ENCODE data around the gene SEC61A1. TPM values are rescaled to one million over a fixed set of nuclear protein-coding genes. Genes with fewer than 3 reads are reported as not detected.

The SEC61A1 gene
- total and polyA plus RNA-seq, 8 donors = 36.8 to 200 (median 80.7) TPM

DNA sequence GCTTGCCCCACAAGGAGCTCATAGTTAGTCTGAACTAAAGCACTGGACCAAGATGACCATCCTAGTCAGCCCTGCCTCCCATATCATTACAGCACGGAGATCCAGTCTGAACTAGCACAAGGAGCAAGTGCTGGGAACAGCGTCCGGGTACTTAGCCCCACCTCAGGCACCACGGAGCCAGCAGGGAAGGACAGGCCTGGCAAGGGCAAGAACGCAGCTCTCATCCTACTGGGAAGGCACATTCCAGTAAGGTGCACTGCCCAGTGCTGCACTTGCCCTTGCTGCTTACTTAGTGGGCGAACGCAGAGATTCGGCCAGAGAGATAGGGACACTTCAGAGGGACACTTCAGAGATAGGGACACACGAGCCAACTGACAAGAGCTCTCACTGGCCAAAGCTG lies 27.6 kb downstream of the SEC61A1 start:
- DNase-seq = no peak
- intact Hi-C loops (cut with DNase I; ENCODE audit: low total_unique reads) = loop anchor here (10.0 kb wide), 1 partner anchor 415 kb away; the partner anchor contains the start of gene GATA2

DNA sequence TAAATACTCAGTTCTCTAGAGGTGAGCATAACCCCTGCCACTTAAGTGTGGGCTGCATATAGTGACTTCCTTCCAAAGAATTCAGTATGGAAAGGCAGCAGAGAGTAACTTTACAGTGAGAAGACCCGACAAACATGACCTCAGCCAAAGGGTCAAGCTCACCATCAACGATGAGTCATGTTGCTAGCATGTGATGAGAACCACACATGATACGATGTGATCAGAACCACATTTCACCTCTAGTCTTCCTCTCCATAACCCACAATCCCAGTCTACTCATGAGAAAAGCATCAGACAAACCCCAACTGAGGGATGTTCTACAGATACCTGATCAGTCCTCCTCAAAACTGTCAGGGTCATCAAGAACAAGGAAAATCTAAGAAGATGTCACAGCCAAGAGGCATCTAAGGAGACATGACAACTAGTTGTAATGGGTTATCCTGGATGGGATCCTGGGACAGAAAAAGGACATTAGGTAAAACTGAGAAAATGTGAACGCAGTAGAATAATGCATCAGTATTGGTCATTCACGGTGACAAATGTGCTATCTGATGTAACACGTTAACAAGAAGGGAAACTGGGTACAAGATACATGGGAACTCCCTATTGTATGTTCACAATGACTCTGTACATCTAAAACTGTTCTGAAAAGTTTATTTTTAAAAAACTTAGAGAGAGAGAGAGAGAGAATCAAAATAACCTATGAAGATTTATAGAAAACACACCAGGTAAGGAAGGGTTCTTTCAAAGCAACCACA lies 28.3 kb downstream of the SEC61A1 start:
- intact Hi-C loops (cut with DNase I; ENCODE audit: low total_unique reads) = no loop called here
- TF ChIP-seq, protein P1, sequence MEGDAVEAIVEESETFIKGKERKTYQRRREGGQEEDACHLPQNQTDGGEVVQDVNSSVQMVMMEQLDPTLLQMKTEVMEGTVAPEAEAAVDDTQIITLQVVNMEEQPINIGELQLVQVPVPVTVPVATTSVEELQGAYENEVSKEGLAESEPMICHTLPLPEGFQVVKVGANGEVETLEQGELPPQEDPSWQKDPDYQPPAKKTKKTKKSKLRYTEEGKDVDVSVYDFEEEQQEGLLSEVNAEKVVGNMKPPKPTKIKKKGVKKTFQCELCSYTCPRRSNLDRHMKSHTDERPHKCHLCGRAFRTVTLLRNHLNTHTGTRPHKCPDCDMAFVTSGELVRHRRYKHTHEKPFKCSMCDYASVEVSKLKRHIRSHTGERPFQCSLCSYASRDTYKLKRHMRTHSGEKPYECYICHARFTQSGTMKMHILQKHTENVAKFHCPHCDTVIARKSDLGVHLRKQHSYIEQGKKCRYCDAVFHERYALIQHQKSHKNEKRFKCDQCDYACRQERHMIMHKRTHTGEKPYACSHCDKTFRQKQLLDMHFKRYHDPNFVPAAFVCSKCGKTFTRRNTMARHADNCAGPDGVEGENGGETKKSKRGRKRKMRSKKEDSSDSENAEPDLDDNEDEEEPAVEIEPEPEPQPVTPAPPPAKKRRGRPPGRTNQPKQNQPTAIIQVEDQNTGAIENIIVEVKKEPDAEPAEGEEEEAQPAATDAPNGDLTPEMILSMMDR (IDR thresholded peaks at IDR 0.05) = no peak
- TF ChIP-seq POLR2AphosphoS5 (IDR thresholded peaks at IDR 0.05) = no peak
- TF ChIP-seq POLR2A (IDR thresholded peaks at IDR 0.05) = no peak
- TF ChIP-seq EP300 (IDR thresholded peaks at IDR 0.05) = no peak
- peaks cover 56 to 67% (median 66%) of the 10 kb centered on the region in 4 donors for H3K4me1 ChIP-seq
- no peak overlapping the region for H3K27ac ChIP-seq
- H3K9me3 ChIP-seq = no peaks in the 10 kb centered on the region
- no peaks in the 10 kb centered on the region for H3K27me3 ChIP-seq
- H3K36me3 ChIP-seq = peaks cover 0 to 52% (median 33%) of the 10 kb centered on the region in 4 donors
- WGBS, 5 donors = 79 to 82% (median 80%) methylated on average over 6 of the region's 6 CpGs
- no peak overlapping the region for H3K4me3 ChIP-seq
- DNase-seq = no peak

More for the DNA sequence above, 27.6 kb downstream of the SEC61A1 start:
- WGBS, 5 donors = 68 to 94% (median 87%) methylated on average over 6 to 9 of the region's 9 CpGs
- no peak overlapping the region for H3K27ac ChIP-seq
- H3K27me3 ChIP-seq = no peaks in the 10 kb centered on the region
- peaks cover 52 to 67% (median 66%) of the 10 kb centered on the region in 4 donors for H3K4me1 ChIP-seq
- no peaks in the 10 kb centered on the region for H3K9me3 ChIP-seq
- no peak for TF ChIP-seq EP300 (IDR thresholded peaks at IDR 0.05)
- TF ChIP-seq POLR2AphosphoS5 (IDR thresholded peaks at IDR 0.05) = no peak
- TF ChIP-seq POLR2A (IDR thresholded peaks at IDR 0.05) = no peak
- TF ChIP-seq, protein P1 (IDR thresholded peaks at IDR 0.05) = no peak
- H3K4me3 ChIP-seq = no peak overlapping the region
- H3K36me3 ChIP-seq = peaks cover 0 to 45% (median 32%) of the 10 kb centered on the region in 4 donors

DNA sequence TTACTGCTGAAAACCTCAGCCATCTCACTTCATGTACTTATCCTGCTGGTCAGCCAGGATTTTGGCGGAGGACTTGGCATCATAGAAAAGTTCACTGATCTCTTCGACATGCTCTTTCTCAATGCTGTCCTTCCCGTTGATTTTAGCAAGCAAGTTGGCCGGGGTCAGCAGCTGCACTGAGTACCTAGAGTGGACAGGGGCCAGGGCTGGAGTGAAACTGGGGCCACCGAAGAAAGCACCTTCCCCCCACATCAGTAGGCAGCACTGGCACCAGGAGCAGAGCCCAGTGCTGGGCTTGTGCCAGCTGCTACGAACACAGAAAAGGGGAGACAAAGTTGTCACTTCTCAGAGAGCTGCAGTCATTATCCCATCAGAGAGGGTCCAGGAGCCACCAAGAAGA lies 29.0 kb downstream of the SEC61A1 start:
- DNase-seq = no peak
- peaks cover 50 to 67% (median 64%) of the 10 kb centered on the region in 4 donors for H3K4me1 ChIP-seq
- no peak overlapping the region for H3K4me3 ChIP-seq
- no peak overlapping the region for H3K27ac ChIP-seq
- peaks cover 0 to 58% (median 40%) of the 10 kb centered on the region in 4 donors for H3K36me3 ChIP-seq
- no peak for TF ChIP-seq POLR2A (IDR thresholded peaks at IDR 0.05)
- no peak for TF ChIP-seq EP300 (IDR thresholded peaks at IDR 0.05)
- TF ChIP-seq POLR2AphosphoS5 (IDR thresholded peaks at IDR 0.05) = no peak
- TF ChIP-seq, protein P1 (IDR thresholded peaks at IDR 0.05) = no peak
- intact Hi-C loops (cut with DNase I; ENCODE audit: low total_unique reads) = no loop called here
- no peaks in the 10 kb centered on the region for H3K27me3 ChIP-seq
- no peaks in the 10 kb centered on the region for H3K9me3 ChIP-seq
- WGBS, 5 donors = 48 to 77% (median 61%) methylated on average over 6 of the region's 6 CpGs

GRCh38 chr3:128081846-128082245 lies 29.6 kb downstream of the SEC61A1 start:
- H3K27me3 ChIP-seq = no peaks in the 10 kb centered on the region
- DNase-seq = no peak
- whole genome bisulfite sequencing, 5 donors = 34 to 63% (median 49%) methylated on average over 4 of the region's 4 CpGs
- H3K4me1 ChIP-seq = peaks cover 44 to 62% (median 58%) of the 10 kb centered on the region in 4 donors
- peaks cover 0 to 64% (median 46%) of the 10 kb centered on the region in 4 donors for H3K36me3 ChIP-seq
- no peak overlapping the region for H3K4me3 ChIP-seq
- intact Hi-C loops (cut with DNase I; ENCODE audit: low total_unique reads) = no loop called here
- no peaks in the 10 kb centered on the region for H3K9me3 ChIP-seq
- TF ChIP-seq POLR2AphosphoS5 (IDR thresholded peaks at IDR 0.05) (no peak), EP300 (IDR thresholded peaks at IDR 0.05) (no peak), POLR2A (IDR thresholded peaks at IDR 0.05) (no peak)
- TF ChIP-seq, protein P1 (IDR thresholded peaks at IDR 0.05) = no peak
- H3K27ac ChIP-seq = no peak overlapping the region
